Osteoblast (primary cell): ENCODE measurements around the gene SPTSSB. TPM values are rescaled to one million over a fixed set of nuclear protein-coding genes. Genes with fewer than 3 reads are reported as not detected.

ENCODE experiments used
- DNase-seq: peaks from one replicate; pipeline ENCODE4 v3.0.0; 2011; ENCODE audit warnings: low spot score, mixed read lengths; ENCODE audit not compliant: insufficient read length; ENCODE audit errors: missing footprints
- H2AFZ ChIP-seq: 2 replicates; pipeline ENCODE4 v1.6.0; 2011; ENCODE audit warnings: mild to moderate bottlenecking, low read length
- H3K27ac ChIP-seq: 2 replicates; pipeline ENCODE4 v1.5.1; 2011; ENCODE audit warnings: mild to moderate bottlenecking, low read depth, low read length, moderate library complexity
- H3K27me3 ChIP-seq: 2 replicates; pipeline ENCODE4 v1.6.0; 2012; ENCODE audit warnings: mild to moderate bottlenecking, control low read depth, inconsistent platforms, low read length, moderate library complexity; ENCODE audit not compliant: insufficient read depth
- H3K36me3 ChIP-seq: 2 replicates; pipeline ENCODE4 v1.5.1; 2011; ENCODE audit warnings: mild to moderate bottlenecking, low read length, control low read depth, moderate library complexity; ENCODE audit not compliant: insufficient read depth
- H3K4me1 ChIP-seq: 2 replicates; pipeline ENCODE4 v1.5.1; 2011; ENCODE audit warnings: mild to moderate bottlenecking, low read length, control low read depth, moderate library complexity; ENCODE audit not compliant: insufficient read depth
- H3K4me2 ChIP-seq: 2 replicates; pipeline ENCODE4 v1.6.0; 2011; ENCODE audit warnings: mild to moderate bottlenecking, low read length; ENCODE audit not compliant: insufficient read depth
- H3K4me3 ChIP-seq: fragments of 200-600 bp; sonication (generic); 3 replicates; pipeline ENCODE4 v1.5.1; 2012; ENCODE audit warnings: mild to moderate bottlenecking, low read length, inconsistent platforms; ENCODE audit not compliant: insufficient read depth
- H3K79me2 ChIP-seq: 2 replicates; pipeline ENCODE4 v1.6.0; 2012; ENCODE audit warnings: mild to moderate bottlenecking, low read length, control low read depth, inconsistent platforms; ENCODE audit not compliant: insufficient read depth
- H3K9me3 ChIP-seq: 2 replicates; pipeline ENCODE4 v1.5.1; 2011; ENCODE audit warnings: low read depth, low read length, control low read depth
- H4K20me1 ChIP-seq: 2 replicates; pipeline ENCODE4 v1.6.0; 2012; ENCODE audit warnings: mild to moderate bottlenecking, low read length, control low read depth; ENCODE audit not compliant: insufficient read depth
- CTCF ChIP-seq: IDR thresholded peaks from 2 replicates; pipeline ENCODE4 v1.5.1; 2011; ENCODE audit warnings: mild to moderate bottlenecking, low read depth, low read length, moderate library complexity; ENCODE audit errors: extremely low read depth
- total RNA-seq: library from RNA; depleted of rRNA; stranded (reverse); fragments of >200 nt; gene quantifications from 2 replicates; pipeline ENCODE4 v1.2.3, GENCODE V29; 2012

Gene SPTSSB
- total RNA-seq, 1 donor, result not detected

GRCh38 chr3:161351330-161351729 is 20.0 kb downstream of the SPTSSB start:
- no peaks in the 10 kb centered on the region for H4K20me1 ChIP-seq
- peaks cover 7% of the 10 kb centered on the region for H3K27me3 ChIP-seq
- DNase-seq, result no peak
- H3K79me2 ChIP-seq, result no peaks in the 10 kb centered on the region
- H3K36me3 ChIP-seq, result no peaks in the 10 kb centered on the region
- H3K4me1 ChIP-seq, result peaks cover 17% of the 10 kb centered on the region
- H3K27ac ChIP-seq, result no peak overlapping the region
- H2AFZ ChIP-seq, result no peak overlapping the region
- H3K4me2 ChIP-seq, result no peak overlapping the region
- no peak overlapping the region for H3K4me3 ChIP-seq
- H3K9me3 ChIP-seq, result no peaks in the 10 kb centered on the region
- no peak for TF ChIP-seq CTCF

GRCh38 chr3:161350916-161351315 is 20.4 kb downstream of the SPTSSB start:
- no peak for TF ChIP-seq CTCF
- no peak for DNase-seq

GRCh38 chr3:161349529-161350312 is 21.6 kb downstream of the SPTSSB start:
- Histone ChIP-seq H3K27me3 (peaks cover 7% of the 10 kb centered on the region), H2AFZ (no peak overlapping the region), H3K4me3 (no peak overlapping the region), H3K4me1 (peaks cover 17% of the 10 kb centered on the region), H3K79me2 (no peaks in the 10 kb centered on the region), H4K20me1 (no peaks in the 10 kb centered on the region), H3K9me3 (no peaks in the 10 kb centered on the region), H3K27ac (no peak overlapping the region), H3K36me3 (no peaks in the 10 kb centered on the region), H3K4me2 (peak overlapping the region; percentile 18)
- TF ChIP-seq CTCF, result no peak
- peak; percentile 89 for DNase-seq

More at GRCh38 chr3:161350916-161351315, 20.4 kb downstream of the SPTSSB start:
- H3K27ac ChIP-seq, result no peak overlapping the region
- H3K36me3 ChIP-seq, result no peaks in the 10 kb centered on the region
- no peaks in the 10 kb centered on the region for H3K79me2 ChIP-seq
- H3K4me1 ChIP-seq, result peaks cover 17% of the 10 kb centered on the region
- no peak overlapping the region for H3K4me3 ChIP-seq
- no peaks in the 10 kb centered on the region for H3K9me3 ChIP-seq
- peaks cover 7% of the 10 kb centered on the region for H3K27me3 ChIP-seq
- H2AFZ ChIP-seq, result no peak overlapping the region
- no peak overlapping the region for H3K4me2 ChIP-seq
- H4K20me1 ChIP-seq, result no peaks in the 10 kb centered on the region

GRCh38 chr3:161348796-161349400 is 22.4 kb downstream of the SPTSSB start:
- peak overlapping the region; percentile 10 for H3K4me2 ChIP-seq
- no peaks in the 10 kb centered on the region for H4K20me1 ChIP-seq
- H2AFZ ChIP-seq, result no peak overlapping the region
- no peaks in the 10 kb centered on the region for H3K9me3 ChIP-seq
- H3K4me1 ChIP-seq, result peaks cover 17% of the 10 kb centered on the region
- no peak overlapping the region for H3K27ac ChIP-seq
- no peak for DNase-seq
- no peaks in the 10 kb centered on the region for H3K36me3 ChIP-seq
- H3K27me3 ChIP-seq, result peaks cover 7% of the 10 kb centered on the region
- no peak overlapping the region for H3K4me3 ChIP-seq
- no peaks in the 10 kb centered on the region for H3K79me2 ChIP-seq
- TF ChIP-seq CTCF, result no peak
